Endometrial microvascular endothelial cells (primary cell): ENCODE measurements around the gene PLAU. TPM values are rescaled to one million over a fixed set of nuclear protein-coding genes. Genes with fewer than 3 reads are reported as not detected.
"Not testable (repeated sequence)": the region's sequence is repeated elsewhere in the genome, so short reads cannot be mapped to it uniquely, and the experiment has no call there.

Experiments
- in situ Hi-C: cut with HindIII; loops from 2 replicates; pipeline ENCODE4 v1.10.0; 2017; ENCODE audit warnings: low sequenced_read_pairs, low pct_unique_long_range_greater_than_20kb; ENCODE audit errors: inconsistent ontology term
- total RNA-seq: library from RNA; depleted of rRNA; stranded (reverse); fragments of >200 nt; gene quantifications from one replicate; pipeline ENCODE4 v1.2.3, GENCODE V29; 2015; ENCODE audit errors: inconsistent ontology term

Gene PLAU
- total RNA-seq, 1 donor from 2014 or later: 263 TPM

- in situ Hi-C loops: no loop called here
Measured at GRCh38 chr10:73914036-73914435, 3.1 kb downstream of the PLAU start.

- in situ Hi-C loops: no loop called here
Measured at GRCh38 chr10:73915206-73915851, 4.4 kb downstream of the PLAU start.

- in situ Hi-C loops: no loop called here
Measured at GRCh38 chr10:73916761-73917470, 6.0 kb downstream of the PLAU start.

GRCh38 chr10:73917566-73918305 is 6.8 kb downstream of the PLAU start:
- in situ Hi-C loops: no loop called here

GRCh38 chr10:73919481-73919880 is 8.5 kb downstream of the PLAU start:
- in situ Hi-C loops: not testable (repeated sequence)

GRCh38 chr10:73920089-73920488 is 9.2 kb downstream of the PLAU start:
- in situ Hi-C loops: no loop called here

GRCh38 chr10:73922007-73922863 is 11.3 kb downstream of the PLAU start:
- in situ Hi-C loops: no loop called here

- in situ Hi-C loops: no loop called here
Measured at GRCh38 chr10:73922864-73923133, 11.9 kb downstream of the PLAU start.

- in situ Hi-C loops: no loop called here
Measured at GRCh38 chr10:73923935-73924598, 13.1 kb downstream of the PLAU start.

GRCh38 chr10:73924935-73925334 is 14.0 kb downstream of the PLAU start:
- in situ Hi-C loops: no loop called here

- in situ Hi-C loops: no loop called here
Measured at GRCh38 chr10:73925539-73925938, 14.6 kb downstream of the PLAU start.

GRCh38 chr10:73926152-73926764 is 15.3 kb downstream of the PLAU start:
- in situ Hi-C loops: no loop called here

- in situ Hi-C loops: not testable (repeated sequence)
Measured at GRCh38 chr10:73930630-73931327, 19.8 kb downstream of the PLAU start.

- in situ Hi-C loops: no loop called here
Measured at GRCh38 chr10:73931767-73932619, 21.1 kb downstream of the PLAU start.

GRCh38 chr10:73932620-73933112 is 21.7 kb downstream of the PLAU start:
- in situ Hi-C loops: no loop called here

GRCh38 chr10:73934074-73934473 is 23.1 kb downstream of the PLAU start:
- in situ Hi-C loops: no loop called here

GRCh38 chr10:73935895-73936294 is 25.0 kb downstream of the PLAU start:
- in situ Hi-C loops: no loop called here
